ENCODE measurements around the gene DAGLB. TPM values are rescaled to one million over a fixed set of nuclear protein-coding genes. Genes with fewer than 3 reads are reported as not detected.
"Not testable (repeated sequence)": the region's sequence is repeated elsewhere in the genome, so short reads cannot be mapped to it uniquely, and the experiment has no call there.

Gene DAGLB
- total RNA-seq, 1 donor from 2014 or later, result 30.3 TPM

DNA sequence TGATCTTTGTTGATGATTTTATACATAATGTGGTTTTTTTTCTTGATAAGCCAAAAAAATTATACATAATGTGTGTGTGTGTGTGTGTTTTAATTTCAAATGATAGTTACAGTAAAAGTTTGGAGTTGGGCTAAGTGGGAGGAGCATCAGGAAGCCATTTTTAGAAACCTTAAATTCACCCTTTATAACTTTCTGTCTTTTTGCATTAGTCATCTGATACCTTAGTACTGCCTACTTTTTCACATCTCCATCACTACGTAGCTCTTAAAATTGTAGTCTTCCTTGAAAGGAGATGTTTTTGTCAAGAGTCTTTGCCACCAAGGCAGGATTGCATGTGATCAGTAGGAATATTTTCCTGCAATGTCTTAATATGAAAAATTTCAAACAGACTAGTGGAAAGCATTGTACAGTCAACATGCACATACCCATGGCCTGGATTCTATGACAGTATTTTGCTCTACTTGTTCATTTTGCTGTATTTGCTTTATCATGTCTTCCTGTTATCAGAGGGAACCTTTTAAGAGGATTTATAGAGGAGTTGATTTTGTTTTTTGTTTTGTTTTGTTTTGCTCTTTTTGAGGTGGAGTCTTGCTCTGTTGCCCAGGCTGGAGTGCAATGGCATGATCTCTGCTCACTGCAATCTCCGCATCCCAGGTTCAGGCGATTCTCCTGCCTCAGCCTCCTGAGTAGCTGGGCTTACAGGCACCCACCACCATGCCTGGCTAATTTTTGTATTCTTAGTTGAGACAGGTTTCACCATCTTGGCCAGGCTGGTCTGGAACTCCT, 67.3 kb downstream of the DAGLB start:
- DNase-seq (ENCODE audit: low spot score, unreplicated experiment), result no peak
- H3K36me3 Mint-ChIP-seq (ENCODE audit: insufficient read depth), result peaks cover 6% of the 10 kb centered on the region
- H3K4me1 Mint-ChIP-seq (ENCODE audit: low read depth), result peaks cover 45% of the 10 kb centered on the region
- H3K27me3 Mint-ChIP-seq, result no peaks in the 10 kb centered on the region
- H3K27ac Mint-ChIP-seq, result peak overlapping the region; percentile 48
- no peaks in the 10 kb centered on the region for H3K9me3 Mint-ChIP-seq (ENCODE audit: low read depth)
- no peak overlapping the region for H3K4me3 Mint-ChIP-seq (ENCODE audit: low read depth)
- TF ChIP-seq, protein P1, sequence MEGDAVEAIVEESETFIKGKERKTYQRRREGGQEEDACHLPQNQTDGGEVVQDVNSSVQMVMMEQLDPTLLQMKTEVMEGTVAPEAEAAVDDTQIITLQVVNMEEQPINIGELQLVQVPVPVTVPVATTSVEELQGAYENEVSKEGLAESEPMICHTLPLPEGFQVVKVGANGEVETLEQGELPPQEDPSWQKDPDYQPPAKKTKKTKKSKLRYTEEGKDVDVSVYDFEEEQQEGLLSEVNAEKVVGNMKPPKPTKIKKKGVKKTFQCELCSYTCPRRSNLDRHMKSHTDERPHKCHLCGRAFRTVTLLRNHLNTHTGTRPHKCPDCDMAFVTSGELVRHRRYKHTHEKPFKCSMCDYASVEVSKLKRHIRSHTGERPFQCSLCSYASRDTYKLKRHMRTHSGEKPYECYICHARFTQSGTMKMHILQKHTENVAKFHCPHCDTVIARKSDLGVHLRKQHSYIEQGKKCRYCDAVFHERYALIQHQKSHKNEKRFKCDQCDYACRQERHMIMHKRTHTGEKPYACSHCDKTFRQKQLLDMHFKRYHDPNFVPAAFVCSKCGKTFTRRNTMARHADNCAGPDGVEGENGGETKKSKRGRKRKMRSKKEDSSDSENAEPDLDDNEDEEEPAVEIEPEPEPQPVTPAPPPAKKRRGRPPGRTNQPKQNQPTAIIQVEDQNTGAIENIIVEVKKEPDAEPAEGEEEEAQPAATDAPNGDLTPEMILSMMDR (IDR thresholded peaks at IDR 0.05; ENCODE audit: unreplicated experiment), result no peak

DNA sequence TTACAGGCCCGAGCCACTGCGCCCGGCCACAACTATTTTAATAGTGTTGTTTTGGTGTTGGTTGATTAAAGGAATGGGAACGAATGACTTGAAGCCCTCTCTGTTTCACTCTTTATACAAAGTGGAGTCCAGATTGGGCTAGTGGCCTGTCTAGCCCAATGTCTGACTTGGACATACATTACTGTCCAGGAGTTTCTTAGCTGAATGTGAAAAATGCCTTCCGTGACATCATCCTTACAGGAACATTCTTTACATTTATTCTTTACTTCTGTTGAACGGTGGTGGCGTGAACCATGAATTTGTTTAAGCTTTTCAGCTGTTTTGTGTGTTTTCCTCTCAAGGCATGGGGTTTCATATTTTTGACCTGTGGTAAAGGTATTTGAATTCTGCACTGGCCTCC, 67.9 kb downstream of the DAGLB start:
- Mint-ChIP-seq H3K27me3 (no peaks in the 10 kb centered on the region), H3K4me3 (ENCODE audit: low read depth) (no peak overlapping the region), H3K27ac (peak overlapping the region; percentile 48), H3K36me3 (ENCODE audit: insufficient read depth) (peaks cover 6% of the 10 kb centered on the region), H3K9me3 (ENCODE audit: low read depth) (no peaks in the 10 kb centered on the region), H3K4me1 (ENCODE audit: low read depth) (peaks cover 40% of the 10 kb centered on the region)
- TF ChIP-seq, protein P1 (IDR thresholded peaks at IDR 0.05; ENCODE audit: unreplicated experiment), result no peak
- DNase-seq (ENCODE audit: low spot score, unreplicated experiment), result no peak

DNA sequence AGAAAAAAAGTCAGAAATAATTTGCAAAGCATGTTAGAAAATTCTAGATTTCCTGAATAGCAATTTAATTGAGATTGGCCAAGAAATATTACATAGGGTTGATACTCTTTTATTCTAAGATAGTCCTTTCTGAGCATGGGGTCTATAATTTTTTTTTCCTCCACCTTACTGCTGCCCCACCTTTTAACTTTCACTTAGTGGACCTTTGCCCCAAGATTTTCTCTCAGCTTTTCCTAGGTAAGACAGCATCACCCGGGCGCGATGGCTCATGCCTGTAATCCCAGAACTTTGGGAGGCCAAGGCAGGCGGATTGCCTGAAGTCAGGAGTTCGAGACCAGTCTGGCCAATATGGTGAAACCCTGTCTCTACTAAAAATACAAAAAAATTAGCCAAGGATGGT, 69.2 kb downstream of the DAGLB start:
- Mint-ChIP-seq H3K4me1 (ENCODE audit: low read depth) (peaks cover 34% of the 10 kb centered on the region), H3K27ac (peak overlapping the region; percentile 51)
- not testable (repeated sequence) for DNase-seq (ENCODE audit: low spot score, unreplicated experiment); H3K9me3 Mint-ChIP-seq (ENCODE audit: low read depth); H3K36me3 Mint-ChIP-seq (ENCODE audit: insufficient read depth); H3K27me3 Mint-ChIP-seq; H3K4me3 Mint-ChIP-seq (ENCODE audit: low read depth)

DNA sequence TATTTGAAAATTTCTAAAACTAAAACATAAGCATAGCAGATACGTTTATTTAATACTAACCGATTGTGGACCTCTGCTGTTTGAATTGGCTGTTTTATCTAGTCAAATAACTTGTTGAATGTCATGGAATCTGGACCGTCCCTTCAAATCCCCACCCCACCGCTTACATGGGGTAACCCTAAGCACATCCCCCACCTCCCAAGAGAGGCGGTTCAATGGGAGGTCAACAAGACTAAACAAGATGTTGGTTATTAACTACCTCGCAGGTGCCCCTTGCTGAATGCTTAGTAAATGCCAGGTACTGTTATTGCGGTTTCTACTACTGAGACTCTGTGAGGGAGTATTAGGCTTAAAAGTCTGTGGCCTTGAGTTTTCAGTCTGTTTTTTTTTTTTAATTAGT, 70.9 kb downstream of the DAGLB start:
- peaks cover 28% of the 10 kb centered on the region for H3K4me1 Mint-ChIP-seq (ENCODE audit: low read depth)
- TF ChIP-seq, protein P1 (IDR thresholded peaks at IDR 0.05; ENCODE audit: unreplicated experiment), result no peak
- H3K36me3 Mint-ChIP-seq (ENCODE audit: insufficient read depth), result peaks cover 6% of the 10 kb centered on the region
- no peaks in the 10 kb centered on the region for H3K27me3 Mint-ChIP-seq
- H3K4me3 Mint-ChIP-seq (ENCODE audit: low read depth), result peak overlapping the region; percentile 92
- DNase-seq (ENCODE audit: low spot score, unreplicated experiment), result peak; percentile 18
- H3K9me3 Mint-ChIP-seq (ENCODE audit: low read depth), result no peaks in the 10 kb centered on the region
- H3K27ac Mint-ChIP-seq, result peak overlapping the region; percentile 87

DNA sequence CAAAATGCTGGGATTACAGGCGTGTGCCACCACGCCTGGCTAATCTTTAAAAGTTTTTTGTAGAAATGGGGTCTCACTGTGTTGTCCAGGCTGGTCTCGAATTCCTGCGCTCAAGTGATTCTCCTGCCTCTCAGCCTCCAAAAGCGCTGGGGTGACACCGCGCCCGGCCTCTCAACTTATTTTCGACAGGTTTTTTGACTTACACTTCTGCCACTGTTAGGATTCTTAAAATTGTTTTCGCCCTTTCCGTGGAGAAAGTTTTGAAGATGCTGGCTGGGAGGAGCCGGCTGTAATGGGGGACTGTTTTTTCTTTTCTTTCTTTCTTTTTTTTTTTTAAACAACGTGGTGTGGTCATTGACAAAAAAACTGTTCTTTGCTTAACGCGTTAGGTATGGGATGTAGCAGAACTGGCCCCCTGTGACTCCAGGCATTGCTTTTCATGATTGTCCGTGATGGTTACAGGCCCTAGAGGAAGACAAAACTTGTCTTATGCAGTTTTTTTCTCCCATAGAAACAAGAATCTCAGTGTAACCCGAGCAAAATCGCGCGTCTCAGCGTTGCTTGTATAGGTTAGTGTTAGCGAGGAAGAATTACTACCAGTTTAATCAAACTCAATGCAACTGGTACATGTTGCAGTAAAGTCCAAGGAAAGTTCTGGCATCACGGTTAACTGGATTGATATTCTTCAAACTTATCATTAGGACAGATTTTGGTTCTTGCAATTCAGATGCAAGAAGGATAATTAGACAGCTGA, 72.2 kb downstream of the DAGLB start:
- peak overlapping the region; percentile 99 for H3K27ac Mint-ChIP-seq
- H3K27me3 Mint-ChIP-seq, result no peaks in the 10 kb centered on the region
- no peaks in the 10 kb centered on the region for H3K9me3 Mint-ChIP-seq (ENCODE audit: low read depth)
- DNase-seq (ENCODE audit: low spot score, unreplicated experiment), result no peak
- H3K36me3 Mint-ChIP-seq (ENCODE audit: insufficient read depth), result peaks cover 5% of the 10 kb centered on the region
- H3K4me1 Mint-ChIP-seq (ENCODE audit: low read depth), result peaks cover 26% of the 10 kb centered on the region
- H3K4me3 Mint-ChIP-seq (ENCODE audit: low read depth), result peak overlapping the region; percentile 92
- TF ChIP-seq, protein P1 (IDR thresholded peaks at IDR 0.05; ENCODE audit: unreplicated experiment), result no peak

Data from progenitor cell of endocrine pancreas (in vitro differentiated cells).